ENCODE measurements around the gene SNN.

Gene SNN

DNA sequence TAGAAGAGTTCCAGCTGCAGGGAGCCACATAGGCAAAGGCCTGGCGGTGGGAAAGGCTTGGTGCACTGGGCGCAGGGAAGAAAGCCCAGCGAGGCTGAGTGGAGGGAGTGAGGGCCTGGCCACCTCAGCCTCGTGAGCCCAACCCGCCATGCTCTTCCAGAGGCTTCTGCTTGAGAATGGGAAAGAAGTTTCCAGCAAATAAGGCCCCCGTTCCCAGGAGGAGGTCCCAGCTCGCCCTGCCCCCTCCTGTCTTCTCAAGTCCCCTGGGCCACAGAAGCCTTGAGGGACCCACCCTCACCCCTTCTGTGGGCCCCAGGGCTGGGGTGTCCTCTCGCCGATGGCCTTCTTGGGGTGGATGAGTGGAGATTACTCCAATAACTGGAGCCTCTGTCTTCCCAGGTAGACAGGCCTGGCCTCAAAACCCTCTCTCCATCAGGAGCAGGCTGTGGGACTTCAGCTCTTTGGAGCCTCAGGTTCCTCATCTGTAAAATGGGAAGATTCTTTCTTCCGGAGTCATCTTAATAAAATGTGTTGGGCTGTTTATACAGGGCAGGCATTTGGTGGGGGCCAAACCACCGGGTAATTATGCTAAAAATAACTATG is 933 bp upstream of the SNN start:
- DNase-seq (ENCODE audit: low read depth in 2 of 2): no peak

- DNase-seq (ENCODE audit: low read depth in 2 of 2): no peak
Measured at GRCh38 chr16:11668623-11669379, 546 bp downstream of the SNN start.

GRCh38 chr16:11669380-11670146 is 1.3 kb downstream of the SNN start:
- DNase-seq (ENCODE audit: low read depth in 2 of 2): no peak

DNA sequence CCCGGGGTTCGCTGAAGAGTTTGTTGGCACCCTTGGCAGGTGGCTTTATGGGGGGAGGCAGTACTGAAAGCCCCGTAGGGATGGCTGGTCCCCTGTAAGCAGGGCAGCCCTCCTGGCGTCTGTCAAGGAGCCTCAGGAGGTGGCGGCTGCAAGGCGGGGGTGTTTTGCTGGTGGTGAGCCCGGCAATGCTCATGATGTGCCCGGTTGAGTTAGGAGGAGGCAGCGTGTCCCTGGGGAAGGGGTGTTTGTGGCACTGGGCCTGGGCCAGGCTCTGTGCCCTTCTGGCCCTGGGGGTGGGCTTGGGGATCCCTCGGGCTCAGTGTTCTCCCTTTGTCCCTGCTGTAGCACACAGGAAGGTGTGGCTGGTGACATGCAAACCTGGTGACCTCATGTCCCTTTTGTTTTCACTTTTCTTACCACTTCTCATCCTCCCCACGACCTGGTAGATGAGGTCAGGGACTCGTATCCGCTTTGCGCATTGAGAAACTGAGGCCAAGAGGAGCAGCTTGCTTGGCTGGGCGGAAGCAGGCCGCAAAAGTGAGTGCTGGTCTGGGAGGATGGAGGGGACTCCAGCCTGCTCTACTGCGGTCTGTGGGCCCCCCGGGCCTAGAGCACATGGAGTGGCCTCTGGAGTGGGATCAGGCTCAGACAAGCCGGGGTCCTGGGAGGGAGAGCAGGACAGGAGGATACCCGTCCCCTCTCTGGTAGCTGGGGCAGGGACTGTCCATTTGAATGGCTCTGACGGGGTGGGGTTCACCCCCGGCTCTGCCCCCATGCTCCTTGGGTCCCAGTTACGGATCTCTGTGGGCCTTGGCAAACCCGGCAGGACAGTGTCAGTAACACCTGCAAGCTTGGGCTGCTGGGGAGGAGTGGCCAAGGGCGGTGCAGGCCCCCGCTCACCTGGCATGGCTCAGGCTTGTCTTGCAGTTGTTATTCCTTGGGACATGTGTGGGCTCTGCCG is 2.2 kb downstream of the SNN start:
- no peak for DNase-seq (ENCODE audit: low read depth in 2 of 2)

- no peak for DNase-seq (ENCODE audit: low read depth in 2 of 2)
Measured at GRCh38 chr16:11671271-11671670, 3.0 kb downstream of the SNN start.

- DNase-seq (ENCODE audit: low read depth in 2 of 2): no peak
Measured at GRCh38 chr16:11671676-11672075, 3.4 kb downstream of the SNN start.

DNA sequence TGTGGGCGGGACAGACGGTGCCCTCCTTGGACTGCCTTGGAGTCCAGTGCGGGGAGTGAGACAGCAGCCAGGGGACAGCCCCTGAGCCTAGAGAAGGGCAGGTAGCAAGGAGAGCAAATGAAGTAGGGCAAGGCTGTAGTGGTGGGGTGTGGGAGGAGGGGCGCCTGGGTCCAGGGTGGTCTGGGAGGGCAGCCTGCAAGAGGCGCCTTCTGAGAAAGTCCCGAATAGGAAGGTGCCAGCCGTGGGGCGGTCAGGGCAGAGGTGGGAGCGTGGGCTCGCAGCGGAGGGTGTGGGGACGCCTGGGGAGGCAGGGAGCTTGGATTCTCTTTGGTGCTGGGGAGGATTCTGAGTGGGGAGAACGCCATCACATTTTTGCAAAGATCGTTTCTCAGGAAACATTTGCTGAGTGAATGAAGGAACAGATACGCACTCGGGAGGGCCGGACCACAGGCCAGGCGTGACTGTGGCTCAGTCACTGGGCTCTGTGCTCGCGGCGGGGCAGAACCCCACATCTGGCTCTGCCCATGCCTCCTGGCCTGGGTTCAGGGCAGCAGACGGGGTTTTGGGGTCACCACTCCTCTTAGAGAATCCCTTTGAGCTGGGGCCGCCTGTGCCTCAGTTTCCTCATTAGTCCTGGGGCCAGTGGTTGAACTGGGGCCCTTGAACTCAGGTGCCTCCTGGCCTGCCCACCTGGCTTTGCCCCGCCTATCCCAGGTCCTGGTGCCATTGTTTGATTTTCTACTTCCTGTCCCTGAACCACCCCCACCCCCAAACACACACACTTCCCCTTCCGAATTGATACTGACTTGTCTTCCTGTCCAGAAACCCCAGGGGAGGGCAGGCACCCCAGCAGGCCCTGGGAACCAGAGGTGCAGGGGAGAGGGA is 4.2 kb downstream of the SNN start:
- no peak for DNase-seq (ENCODE audit: low read depth in 2 of 2)

GRCh38 chr16:11673091-11674000 is 5.1 kb downstream of the SNN start:
- no peak for DNase-seq (ENCODE audit: low read depth in 2 of 2)

- DNase-seq (ENCODE audit: low read depth in 2 of 2): no peak
Measured at GRCh38 chr16:11674001-11674817, 6.0 kb downstream of the SNN start.

- DNase-seq (ENCODE audit: low read depth in 2 of 2): no peak
Measured at GRCh38 chr16:11674818-11675560, 6.7 kb downstream of the SNN start.

DNA sequence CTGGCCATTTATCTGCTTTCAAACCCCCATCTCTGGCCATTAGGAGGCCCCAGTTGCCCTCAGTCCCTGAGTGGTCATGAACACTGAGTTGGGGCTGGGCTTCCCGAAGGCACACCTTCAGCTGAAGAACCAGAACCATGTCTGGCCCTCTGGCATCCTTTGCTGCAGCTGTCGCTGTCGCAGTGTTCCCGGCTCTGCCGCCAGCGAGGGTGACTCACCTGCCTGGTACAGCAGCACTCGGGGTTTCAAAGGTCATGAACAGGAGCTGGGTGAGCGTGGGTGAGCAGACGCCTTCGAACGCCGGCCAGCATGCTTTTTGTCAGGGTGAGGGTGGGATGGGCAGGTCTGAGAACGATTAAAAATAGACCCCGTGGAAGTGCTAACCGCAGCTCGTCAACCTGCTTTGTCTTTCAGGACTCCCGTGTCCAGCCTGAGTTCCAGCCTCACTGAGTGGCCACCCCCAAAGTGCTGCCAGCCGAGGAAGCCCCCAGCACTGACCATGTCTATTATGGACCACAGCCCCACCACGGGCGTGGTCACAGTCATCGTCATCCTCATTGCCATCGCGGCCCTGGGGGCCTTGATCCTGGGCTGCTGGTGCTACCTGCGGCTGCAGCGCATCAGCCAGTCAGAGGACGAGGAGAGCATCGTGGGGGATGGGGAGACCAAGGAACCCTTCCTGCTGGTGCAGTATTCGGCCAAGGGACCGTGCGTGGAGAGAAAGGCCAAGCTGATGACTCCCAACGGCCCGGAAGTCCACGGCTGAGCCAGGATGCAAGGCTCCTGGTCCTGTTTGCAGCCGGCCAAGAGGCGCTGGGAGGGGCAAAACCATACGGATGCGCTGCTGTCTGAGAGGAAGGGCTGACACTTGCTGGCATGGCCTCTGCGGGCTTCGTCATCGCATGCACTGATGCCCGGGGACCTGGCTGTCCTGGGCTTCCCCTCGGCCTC is 7.6 kb downstream of the SNN start:
- DNase-seq (ENCODE audit: low read depth in 2 of 2): no peak

DNA sequence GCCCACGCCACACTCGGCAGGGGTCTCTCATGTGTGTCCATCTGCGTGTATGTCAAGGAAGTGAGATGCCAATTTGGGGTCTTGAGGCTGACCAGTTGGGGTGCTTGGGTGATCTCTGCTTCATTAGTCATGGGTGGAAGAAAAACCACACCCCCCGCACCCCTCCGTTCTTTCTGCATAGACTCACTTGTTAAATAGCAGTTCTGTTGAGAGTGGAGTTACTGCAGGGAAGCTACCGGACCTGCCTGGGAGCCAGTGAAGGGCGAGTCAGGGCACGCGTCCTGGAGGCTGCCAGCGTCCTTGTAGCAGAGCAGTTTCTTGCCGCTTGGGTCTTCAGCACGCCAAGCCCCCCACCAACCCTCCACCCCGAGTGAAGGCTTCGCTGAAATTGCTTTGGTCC is 8.5 kb downstream of the SNN start:
- DNase-seq (ENCODE audit: low read depth in 2 of 2): no peak

DNA sequence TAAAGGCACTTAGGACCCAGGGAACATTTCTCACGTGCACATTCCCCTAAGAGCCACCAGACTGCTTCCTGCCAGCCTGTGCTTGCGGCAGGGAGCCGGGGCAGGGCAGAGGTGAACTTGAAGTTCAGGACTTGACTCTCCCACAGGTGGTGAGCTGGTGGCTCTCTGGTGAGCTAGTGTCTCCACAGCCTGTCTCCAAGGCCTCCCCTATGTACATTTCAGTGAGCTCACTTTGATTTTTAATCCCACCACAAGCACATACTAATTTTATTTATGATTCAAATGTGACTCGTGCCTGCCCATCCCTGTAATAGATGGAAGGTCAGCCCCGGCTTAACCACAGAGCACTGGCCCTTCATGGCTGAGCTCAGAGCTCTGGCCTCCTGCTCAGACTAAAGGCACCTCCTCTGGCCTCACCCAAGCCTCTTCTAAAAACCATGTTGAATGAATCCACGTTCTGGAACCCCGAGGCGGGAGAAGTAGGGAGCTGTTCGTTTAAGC is 9.2 kb downstream of the SNN start:
- no peak for DNase-seq (ENCODE audit: low read depth in 2 of 2)

GRCh38 chr16:11677959-11678881 is 10.0 kb downstream of the SNN start:
- DNase-seq (ENCODE audit: low read depth in 2 of 2): no peak

GRCh38 chr16:11679250-11679649 is 11.0 kb downstream of the SNN start:
- no peak for DNase-seq (ENCODE audit: low read depth in 2 of 2)
